Loucy (cell line): ENCODE measurements around the gene GSTP1.

ENCODE experiments used
- H2AFZ ChIP-seq: fragments of 200-600 bp; sonication (generic); 2 replicates; pipeline ENCODE4 v1.6.0; 2016; ENCODE audit warnings: antibody characterized with exemption, mild to moderate bottlenecking, low read length, moderate library complexity
- H3F3A ChIP-seq: fragments of 200-600 bp; 2 replicates; pipeline ENCODE4 v1.6.0; 2016; ENCODE audit warnings: antibody characterized with exemption, low read depth, mild to moderate bottlenecking
- H3K27me3 ChIP-seq: fragments of 200-600 bp; sonication (generic); 2 replicates; pipeline ENCODE4 v1.6.1; 2014; ENCODE audit warnings: low read length, mild to moderate bottlenecking; ENCODE audit not compliant: insufficient read depth, poor library complexity, severe bottlenecking
- H3K36me3 ChIP-seq: fragments of 200-600 bp; sonication (generic); 2 replicates; pipeline ENCODE4 v1.6.1; 2016; ENCODE audit warnings: low read length; ENCODE audit not compliant: insufficient read depth
- H3K4me1 ChIP-seq: fragments of 200-600 bp; sonication (generic); 2 replicates; pipeline ENCODE4 v1.5.1; 2014; ENCODE audit warnings: low read length, mild to moderate bottlenecking; ENCODE audit not compliant: insufficient read depth, poor library complexity, severe bottlenecking
- H3K4me2 ChIP-seq: fragments of 200-600 bp; sonication (generic); 2 replicates; pipeline ENCODE4 v1.6.0; 2014; ENCODE audit warnings: antibody characterized with exemption, low read length, low read depth, mild to moderate bottlenecking; ENCODE audit not compliant: poor library complexity, severe bottlenecking
- H3K4me3 ChIP-seq: fragments of 200-600 bp; sonication (generic); 2 replicates; pipeline ENCODE4 v1.5.1; 2014; ENCODE audit warnings: low read length, mild to moderate bottlenecking, mixed read lengths; ENCODE audit not compliant: poor library complexity, severe bottlenecking
- H3K79me2 ChIP-seq: fragments of 200-600 bp; sonication (generic); 2 replicates; pipeline ENCODE4 v1.6.1; 2014; ENCODE audit warnings: low read length; ENCODE audit not compliant: insufficient read depth
- H3K9ac ChIP-seq: fragments of 200-600 bp; sonication (generic); 2 replicates; pipeline ENCODE4 v1.6.0; 2014; ENCODE audit warnings: mild to moderate bottlenecking, low read depth, low read length, moderate library complexity; ENCODE audit not compliant: poor library complexity, severe bottlenecking
- H3K9me2 ChIP-seq: fragments of 200-600 bp; sonication (generic); replicated peaks from 2 replicates; pipeline ENCODE4 v1.6.1; 2016; ENCODE audit warnings: low read depth, low read length, mixed read lengths
- H3K9me3 ChIP-seq: fragments of 200-600 bp; sonication (generic); 2 replicates; pipeline ENCODE4 v1.6.1; 2014; ENCODE audit warnings: mild to moderate bottlenecking, antibody characterized with exemption, low read length, low read depth; ENCODE audit not compliant: insufficient read depth
- H4K20me1 ChIP-seq: fragments of 200-600 bp; sonication (generic); 2 replicates; pipeline ENCODE4 v1.6.0; 2014; ENCODE audit warnings: antibody characterized with exemption, low read length, mild to moderate bottlenecking; ENCODE audit not compliant: insufficient read depth, poor library complexity, severe bottlenecking
- CTCF ChIP-seq: fragments of 200-600 bp; sonication (generic); conservative IDR thresholded peaks from 2 replicates; pipeline ENCODE4 v1.5.1; 2014; ENCODE audit warnings: mild to moderate bottlenecking, antibody characterized with exemption, low read length
- EZH2phosphoT487 ChIP-seq: fragments of 200-600 bp; IDR thresholded peaks from 2 replicates; pipeline ENCODE4 v1.6.1; 2018; ENCODE audit warnings: antibody characterized with exemption, mild to moderate bottlenecking, moderate library complexity, borderline replicate concordance

Gene GSTP1

GRCh38 chr11:67609316-67609715 is 25.7 kb downstream of the GSTP1 start:
- H3K9me2 ChIP-seq = no peaks in the 10 kb centered on the region
- H3K4me3 ChIP-seq = no peak overlapping the region
- H3K9me3 ChIP-seq = no peaks in the 10 kb centered on the region
- H3K27me3 ChIP-seq = no peaks in the 10 kb centered on the region
- no peak overlapping the region for H3K4me2 ChIP-seq
- peaks cover 42% of the 10 kb centered on the region for H3K4me1 ChIP-seq
- H3F3A ChIP-seq = no peaks in the 10 kb centered on the region
- no peak overlapping the region for H3K9ac ChIP-seq
- H4K20me1 ChIP-seq = no peaks in the 10 kb centered on the region
- H3K79me2 ChIP-seq = peaks cover 28% of the 10 kb centered on the region
- TF ChIP-seq EZH2phosphoT487 (no peak), CTCF (no peak)
- no peak overlapping the region for H2AFZ ChIP-seq
- peaks cover 7% of the 10 kb centered on the region; the same call in 1 of the 2 replicates for H3K36me3 ChIP-seq

GRCh38 chr11:67610302-67610868 is 26.8 kb downstream of the GSTP1 start:
- Histone ChIP-seq H3K27me3 (no peaks in the 10 kb centered on the region), H3K9ac (no peak overlapping the region), H3K9me3 (no peaks in the 10 kb centered on the region), H4K20me1 (no peaks in the 10 kb centered on the region), H3K4me1 (peaks cover 41% of the 10 kb centered on the region), H2AFZ (no peak overlapping the region), H3K36me3 (peaks cover 7% of the 10 kb centered on the region; the same call in 1 of the 2 replicates), H3K4me2 (no peak overlapping the region), H3K4me3 (no peak overlapping the region), H3K9me2 (no peaks in the 10 kb centered on the region), H3F3A (no peaks in the 10 kb centered on the region), H3K79me2 (peaks cover 28% of the 10 kb centered on the region)
- no peak for TF ChIP-seq EZH2phosphoT487
- no peak for TF ChIP-seq CTCF

- H3K36me3 ChIP-seq = peaks cover 7% of the 10 kb centered on the region; the same call in 1 of the 2 replicates
- H3K4me1 ChIP-seq = peaks cover 34% of the 10 kb centered on the region
- peaks cover 28% of the 10 kb centered on the region for H3K79me2 ChIP-seq
Observed at GRCh38 chr11:67611165-67611564, 27.6 kb downstream of the GSTP1 start.

More at GRCh38 chr11:67611165-67611564, 27.6 kb downstream of the GSTP1 start:
- no peak overlapping the region for H3K4me2 ChIP-seq
- no peaks in the 10 kb centered on the region for H3K9me2 ChIP-seq
- H3K9ac ChIP-seq = no peak overlapping the region
- no peaks in the 10 kb centered on the region for H3F3A ChIP-seq
- H3K9me3 ChIP-seq = no peaks in the 10 kb centered on the region
- no peak overlapping the region for H2AFZ ChIP-seq
- TF ChIP-seq EZH2phosphoT487 (no peak), CTCF (no peak)
- H3K27me3 ChIP-seq = no peaks in the 10 kb centered on the region
- no peak overlapping the region for H3K4me3 ChIP-seq
- H4K20me1 ChIP-seq = no peaks in the 10 kb centered on the region
